IPS-NIHi11 (cell line): ENCODE results near the gene ANGEL2.
"Not testable (repeated sequence)": the region's sequence is repeated elsewhere in the genome, so short reads cannot be mapped to it uniquely, and the experiment has no call there.

Experiments
- DNase-seq: peaks from one replicate; pipeline ENCODE4 v3.0.0; 2012; ENCODE audit warnings: mixed read lengths, low spot score

ANGEL2 gene

GRCh38 chr1:212975111-212975918 lies 40.4 kb downstream of the ANGEL2 start:
- no peak for DNase-seq

- no peak for DNase-seq
Observed at GRCh38 chr1:212974711-212975110, 41.0 kb downstream of the ANGEL2 start.

DNA sequence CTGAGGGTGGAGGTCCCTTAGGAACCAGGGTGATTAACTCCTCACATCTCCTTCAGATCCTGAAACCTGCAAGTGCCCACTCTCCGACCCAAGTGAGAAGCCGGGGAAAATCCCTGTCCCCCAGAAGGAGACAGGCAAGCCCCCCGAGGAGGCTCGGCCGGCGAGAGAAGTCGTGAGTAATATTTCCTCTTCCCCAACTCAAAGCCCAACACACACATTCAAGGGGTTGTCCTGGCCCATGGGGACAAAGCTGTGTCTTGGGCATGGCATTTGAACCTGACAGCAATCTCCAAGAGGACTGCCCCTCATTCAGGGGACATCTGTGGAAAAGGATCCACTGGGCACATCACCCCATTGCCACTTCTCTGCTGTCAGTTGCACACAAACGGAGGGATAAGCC lies 41.8 kb downstream of the ANGEL2 start:
- DNase-seq = no peak

DNA sequence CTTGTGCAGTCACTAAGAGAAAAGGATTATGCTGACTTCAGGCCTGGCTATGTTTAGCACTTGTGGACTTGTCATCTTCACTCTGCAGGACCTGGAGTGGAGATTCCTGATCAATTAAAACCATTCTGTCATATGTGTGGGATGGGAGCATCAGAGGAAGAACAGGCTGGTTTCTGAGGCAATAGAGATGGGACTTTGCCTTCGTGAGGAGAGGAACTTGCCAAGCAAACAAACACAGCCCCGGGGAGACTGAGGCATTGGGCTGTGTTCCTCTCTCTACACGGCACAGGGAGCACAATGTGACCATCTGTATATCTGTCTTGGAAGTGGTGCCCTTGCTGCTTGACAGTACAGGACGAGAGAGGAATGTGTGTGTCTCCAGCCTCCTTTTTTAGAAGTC lies 42.2 kb downstream of the ANGEL2 start:
- no peak for DNase-seq

DNA sequence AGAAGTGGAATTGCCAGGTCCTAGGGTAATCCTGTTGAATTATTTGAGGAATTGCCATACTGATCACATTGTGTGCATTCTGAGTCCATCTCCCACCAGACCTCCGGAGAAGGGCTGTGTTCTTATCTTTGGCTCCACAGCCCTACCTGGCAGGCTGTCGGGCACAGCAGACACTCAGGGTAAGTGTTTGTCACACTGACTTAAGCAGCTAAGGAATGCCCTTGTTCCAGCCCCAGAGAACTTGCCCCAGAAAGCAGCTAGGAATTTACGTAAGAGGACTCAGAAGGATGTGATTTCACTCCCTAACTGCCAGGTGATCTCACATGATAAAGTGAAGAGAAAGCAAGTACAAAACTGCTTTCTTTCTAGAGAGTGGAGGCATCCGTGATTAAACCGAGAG lies 44.4 kb downstream of the ANGEL2 start:
- no peak for DNase-seq

- DNase-seq = no peak
Observed at GRCh38 chr1:212970085-212970484, 45.6 kb downstream of the ANGEL2 start.

- DNase-seq = no peak
Observed at GRCh38 chr1:212968368-212968863, 47.3 kb downstream of the ANGEL2 start.

- DNase-seq = peak; percentile 81
Observed at GRCh38 chr1:212967801-212968200, 47.9 kb downstream of the ANGEL2 start.

DNA sequence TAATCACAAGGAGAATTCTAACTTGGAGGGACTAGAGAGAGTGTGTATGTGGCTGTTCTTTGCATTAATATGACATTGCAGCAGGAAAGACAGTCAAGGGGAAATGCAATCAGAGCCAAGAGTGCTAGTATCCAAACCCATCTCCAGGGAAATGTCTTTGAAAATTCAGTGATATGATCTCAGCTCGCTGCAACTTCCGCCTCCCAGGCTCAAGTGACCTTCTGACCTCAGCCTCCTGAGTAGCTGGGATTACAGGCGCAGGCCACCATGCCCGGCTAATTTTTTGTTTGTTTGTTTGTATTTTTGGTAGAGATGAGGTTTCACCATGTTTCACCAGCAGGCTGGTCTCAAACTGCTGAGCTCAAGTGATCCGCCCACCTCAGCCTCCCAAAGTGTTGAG lies 49.1 kb downstream of the ANGEL2 start:
- DNase-seq = no peak

- DNase-seq = not testable (repeated sequence)
Observed at GRCh38 chr1:212964993-212965392, 50.7 kb downstream of the ANGEL2 start.

GRCh38 chr1:212964102-212964501 lies 51.6 kb downstream of the ANGEL2 start:
- DNase-seq = no peak

- no peak for DNase-seq
Observed at GRCh38 chr1:212962509-212962908, 53.2 kb downstream of the ANGEL2 start.

DNA sequence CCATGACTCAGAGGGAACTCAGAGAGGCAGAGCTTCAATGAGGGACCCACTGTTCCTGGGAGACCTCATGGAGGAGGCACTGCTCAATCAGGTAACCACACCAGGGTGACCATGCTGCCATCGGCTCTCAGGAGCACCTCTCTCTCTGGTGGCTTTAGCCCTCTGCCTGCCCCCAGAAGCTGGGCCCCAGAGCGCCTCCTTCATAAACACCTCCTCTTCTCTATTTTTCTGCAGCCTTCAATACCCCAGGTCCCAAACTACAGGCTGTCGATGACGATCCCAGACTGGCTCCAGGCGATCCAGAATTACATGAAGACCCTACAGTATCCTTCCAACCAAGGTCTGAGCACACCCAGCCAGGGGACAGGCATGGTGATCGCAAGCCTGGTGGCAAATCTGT lies 54.7 kb downstream of the ANGEL2 start:
- DNase-seq = no peak

DNA sequence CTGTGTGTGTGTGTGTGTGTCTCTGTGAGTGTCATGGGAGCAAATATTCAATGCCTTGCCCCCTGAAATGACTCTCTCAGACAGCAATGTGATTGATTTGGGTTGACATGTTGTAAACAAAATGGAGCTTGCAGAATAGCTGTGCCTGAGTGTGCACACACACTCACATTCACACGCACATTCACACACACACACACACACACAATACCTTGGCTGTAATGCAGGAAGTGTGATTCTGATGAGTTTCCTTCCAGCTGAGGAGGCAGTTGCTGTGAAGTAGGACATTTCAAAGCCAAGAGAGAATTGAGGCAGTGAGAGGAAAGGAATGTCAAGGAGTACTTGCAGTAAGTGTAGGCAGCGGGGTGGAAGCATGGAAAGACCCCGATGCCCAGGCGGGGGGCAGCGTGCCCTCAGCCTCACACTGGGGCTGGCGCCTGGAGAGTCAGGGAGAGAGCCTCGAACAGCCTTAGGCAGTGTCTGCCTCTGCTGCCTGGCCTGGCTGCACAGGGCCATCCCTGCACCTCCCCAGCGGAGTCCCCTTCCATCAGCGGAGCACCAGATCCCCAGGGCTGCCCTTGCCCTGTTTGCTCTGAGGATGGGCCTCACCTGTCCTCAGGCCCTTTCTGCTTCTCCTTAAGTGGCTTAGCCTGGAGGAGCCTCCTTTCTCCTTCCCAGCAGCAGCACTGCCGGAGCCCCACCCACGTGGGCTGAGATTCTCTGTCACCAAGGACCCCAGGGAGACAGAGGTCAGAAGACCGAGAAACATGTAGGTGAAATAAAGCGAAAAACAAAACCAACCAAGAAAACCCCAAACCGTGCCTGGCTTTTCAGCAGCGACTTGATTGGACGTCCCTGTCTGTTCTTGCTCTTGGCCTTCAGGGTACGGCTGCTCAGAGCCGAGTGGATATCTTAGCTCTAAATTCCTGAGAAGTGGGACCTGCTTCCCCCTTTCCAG lies 56.1 kb downstream of the ANGEL2 start:
- no peak for DNase-seq

GRCh38 chr1:212958175-212958574 lies 57.5 kb downstream of the ANGEL2 start:
- no peak for DNase-seq

GRCh38 chr1:212957546-212957945 lies 58.1 kb downstream of the ANGEL2 start:
- DNase-seq = no peak

DNA sequence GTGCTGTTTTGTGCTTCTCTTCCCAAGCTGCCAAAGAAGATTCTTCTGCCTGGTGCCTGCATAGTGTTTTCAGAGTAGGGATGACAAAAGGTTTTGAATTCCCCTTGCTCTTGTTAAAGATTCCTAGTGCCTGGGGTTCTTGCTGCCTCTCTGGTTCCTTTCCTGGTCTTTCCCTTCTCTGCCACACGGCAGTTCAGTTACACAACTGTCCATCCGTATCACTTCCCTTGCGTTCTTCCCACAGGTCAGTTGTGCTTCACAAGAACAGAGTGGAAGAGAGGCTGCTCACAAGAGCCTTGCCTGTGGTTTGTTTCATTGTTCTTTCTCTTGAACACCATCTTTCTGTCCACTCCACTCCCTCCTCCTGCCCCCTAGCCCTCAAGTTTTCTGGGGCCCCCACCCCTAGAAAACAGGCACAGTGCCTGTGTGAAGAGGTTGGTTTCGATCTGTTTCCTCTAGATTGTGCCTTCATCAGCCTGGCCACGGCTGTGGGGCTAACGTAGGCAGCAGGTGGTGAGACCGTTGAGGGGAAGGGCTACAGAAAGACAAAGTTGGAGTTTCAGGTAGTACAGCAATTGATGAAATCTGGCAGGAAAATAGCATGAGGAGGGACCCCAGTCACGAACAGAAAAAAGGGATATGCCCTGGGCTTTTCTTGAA lies 59.6 kb downstream of the ANGEL2 start:
- DNase-seq = no peak

GRCh38 chr1:212955098-212955497 lies 60.6 kb downstream of the ANGEL2 start:
- no peak for DNase-seq

- DNase-seq = no peak
Observed at GRCh38 chr1:212954514-212954913, 61.2 kb downstream of the ANGEL2 start.

- no peak for DNase-seq
Observed at GRCh38 chr1:212953321-212953720, 62.3 kb downstream of the ANGEL2 start.

DNA sequence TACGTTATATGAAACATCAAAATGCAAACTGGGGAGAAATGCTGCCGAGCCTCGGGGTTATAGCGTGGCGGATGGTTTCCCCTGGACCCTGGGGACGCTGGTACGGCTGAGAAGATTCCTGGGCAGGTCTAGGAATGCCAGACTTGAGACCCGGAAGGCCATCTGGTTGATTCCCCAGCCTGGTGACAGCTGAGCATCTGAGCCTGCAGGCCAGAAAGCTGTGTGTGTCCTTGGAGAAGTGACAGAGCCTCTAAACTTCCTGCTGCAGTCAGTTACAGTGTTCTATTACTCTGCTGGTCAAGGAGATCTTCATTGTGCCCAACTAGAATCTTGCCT lies 63.1 kb downstream of the ANGEL2 start:
- DNase-seq = no peak

GRCh38 chr1:212951947-212952640 lies 63.6 kb downstream of the ANGEL2 start:
- DNase-seq = no peak
